D721Med (cell line): ENCODE data around the gene ME1.
"Not testable (repeated sequence)": the region's sequence is repeated elsewhere in the genome, so short reads cannot be mapped to it uniquely, and the experiment has no call there.

Experiments
- DNase-seq: peaks from one replicate; pipeline ENCODE4 v3.0.0; 2011; ENCODE audit warnings: low spot score; ENCODE audit not compliant: insufficient read length
- FAIRE-seq: peaks from 2 replicates; lab custom pipeline; 2011; peaks lifted over from hg19 to GRCh38; lab: Jason Lieb, UNC
- CTCF ChIP-seq: IDR thresholded peaks from 2 replicates; pipeline ENCODE4 v1.5.1; 2012; ENCODE audit warnings: mild to moderate bottlenecking, control low read depth; ENCODE audit not compliant: insufficient read depth; ENCODE audit errors: missing control alignments

Gene ME1

DNA sequence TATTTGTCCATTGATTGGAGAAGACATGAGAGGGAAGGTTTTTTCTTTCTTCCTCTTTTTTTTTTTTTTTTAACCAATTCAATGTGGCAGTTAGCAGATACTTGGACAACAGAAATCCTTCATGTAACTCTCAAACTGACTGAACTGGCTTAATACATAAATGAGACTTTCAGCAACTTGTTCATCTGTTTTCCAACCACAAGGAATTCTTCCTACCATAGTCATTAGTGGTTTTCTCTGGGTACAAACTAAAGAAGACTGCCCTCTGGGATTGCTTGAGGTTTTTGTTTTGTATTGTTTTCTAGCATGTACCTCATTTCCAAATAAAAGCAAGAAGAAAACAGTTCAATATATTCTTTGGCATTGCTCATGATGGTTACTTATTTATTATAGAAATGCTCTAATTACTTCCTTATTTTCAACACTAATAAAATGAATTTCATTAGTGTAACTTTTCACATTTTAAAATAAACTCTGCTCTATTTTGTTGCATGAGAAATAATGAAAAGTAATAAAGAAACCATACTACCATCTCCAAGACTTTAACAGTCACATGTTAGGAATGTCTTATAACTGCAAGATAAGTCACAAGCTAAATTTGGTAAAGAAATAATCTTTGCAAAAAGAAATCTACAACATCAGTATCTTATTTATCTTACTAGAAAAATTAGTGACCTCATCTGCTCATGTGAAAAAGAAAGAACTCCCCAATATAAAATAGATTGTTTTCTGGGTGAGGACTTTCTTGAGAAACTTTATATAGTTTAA lies 52.0 kb downstream of the ME1 start:
- no peak for FAIRE-seq
- TF ChIP-seq CTCF: no peak
- no peak for DNase-seq

DNA sequence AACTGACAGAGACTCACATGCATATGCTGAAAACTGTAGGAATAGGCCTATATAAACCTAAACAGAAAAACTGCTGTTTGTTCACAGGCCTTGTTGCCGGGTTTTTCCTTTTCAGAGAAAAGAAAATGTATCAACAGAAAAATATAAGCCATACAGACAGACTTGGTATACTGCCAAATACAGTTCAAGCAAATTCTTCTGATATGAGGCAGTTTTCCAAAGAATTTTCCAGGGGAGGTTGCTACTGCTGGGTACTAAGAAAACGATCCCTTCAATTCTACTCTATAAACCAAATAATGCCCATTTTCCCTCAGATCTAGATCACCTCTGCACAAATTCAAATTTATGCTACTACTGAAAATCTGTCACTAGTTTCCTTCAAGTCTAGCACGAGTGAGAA lies 59.4 kb downstream of the ME1 start:
- DNase-seq (no peak), FAIRE-seq (no peak)
- TF ChIP-seq CTCF: no peak

GRCh38 chr6:83370567-83370966 lies 60.3 kb downstream of the ME1 start:
- no peak for DNase-seq
- no peak for TF ChIP-seq CTCF
- FAIRE-seq: no peak

DNA sequence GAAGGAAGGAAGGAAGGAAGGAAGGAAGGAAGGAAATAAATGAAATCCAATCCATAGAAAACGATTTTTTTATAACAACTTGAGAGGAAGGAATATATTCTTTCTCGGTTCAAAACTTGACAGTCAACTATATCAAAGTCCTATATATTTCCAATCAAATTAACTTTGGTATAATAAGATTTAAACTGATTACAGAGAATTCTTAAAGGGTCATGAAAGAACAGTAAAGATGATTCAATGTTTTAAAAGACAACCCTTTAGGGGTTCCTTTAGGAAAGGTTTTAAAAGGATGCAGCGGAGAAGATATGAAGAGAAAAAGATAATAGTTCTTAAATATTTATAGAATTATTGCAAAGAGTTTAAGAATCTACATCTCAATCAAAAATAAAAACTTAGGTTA lies 61.2 kb downstream of the ME1 start:
- FAIRE-seq (no peak), DNase-seq (no peak)
- no peak for TF ChIP-seq CTCF

DNA sequence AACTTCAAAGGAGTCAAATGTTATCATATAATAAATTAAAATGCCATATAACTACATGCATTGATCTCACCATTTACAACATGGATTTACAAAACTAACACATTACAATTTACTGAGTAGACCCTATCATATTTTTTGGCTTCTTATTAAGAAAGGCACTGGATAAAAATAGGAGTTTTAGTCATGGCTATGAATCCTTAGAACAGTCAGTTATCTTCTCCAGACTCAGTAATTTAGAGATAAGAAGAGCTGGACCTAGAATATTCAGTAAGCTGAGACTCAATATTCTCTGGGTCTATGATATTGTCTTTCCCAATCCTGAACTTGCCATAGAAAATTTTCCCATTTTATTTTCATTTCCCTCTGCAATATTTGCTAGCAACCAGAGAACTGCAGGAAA lies 62.3 kb downstream of the ME1 start:
- DNase-seq: no peak
- no peak for FAIRE-seq
- TF ChIP-seq CTCF: no peak

DNA sequence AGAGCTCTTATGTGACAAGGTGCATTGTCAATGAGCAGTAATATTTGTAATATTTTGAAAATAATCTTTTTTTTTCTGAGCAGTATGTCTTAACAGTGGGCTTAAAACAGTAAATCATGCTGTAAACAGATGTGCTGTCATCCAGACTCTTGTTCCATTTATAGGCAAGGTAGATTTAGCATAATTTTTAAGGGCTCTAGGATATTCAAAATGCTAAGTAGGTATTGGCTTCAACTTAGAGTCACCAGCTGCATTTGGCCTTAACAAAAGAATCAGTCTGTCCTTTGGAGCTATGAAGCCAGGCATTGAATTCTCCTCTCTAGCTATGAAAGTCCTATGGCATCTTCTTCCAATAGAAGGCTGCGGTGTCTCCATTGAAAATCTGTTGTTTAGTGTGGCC lies 63.7 kb downstream of the ME1 start:
- FAIRE-seq (no peak), DNase-seq (no peak)
- TF ChIP-seq CTCF: no peak

- no peak for DNase-seq
- TF ChIP-seq CTCF: no peak
- no peak for FAIRE-seq
Measured at GRCh38 chr6:83365931-83366330, 64.9 kb downstream of the ME1 start.

GRCh38 chr6:83362349-83362748 lies 68.5 kb downstream of the ME1 start:
- not testable (repeated sequence) for DNase-seq

More at GRCh38 chr6:83362349-83362748, 68.5 kb downstream of the ME1 start:
- FAIRE-seq: not testable (repeated sequence)
